Measurements from ENCODE around the gene ITGB2.

ITGB2 gene

DNA sequence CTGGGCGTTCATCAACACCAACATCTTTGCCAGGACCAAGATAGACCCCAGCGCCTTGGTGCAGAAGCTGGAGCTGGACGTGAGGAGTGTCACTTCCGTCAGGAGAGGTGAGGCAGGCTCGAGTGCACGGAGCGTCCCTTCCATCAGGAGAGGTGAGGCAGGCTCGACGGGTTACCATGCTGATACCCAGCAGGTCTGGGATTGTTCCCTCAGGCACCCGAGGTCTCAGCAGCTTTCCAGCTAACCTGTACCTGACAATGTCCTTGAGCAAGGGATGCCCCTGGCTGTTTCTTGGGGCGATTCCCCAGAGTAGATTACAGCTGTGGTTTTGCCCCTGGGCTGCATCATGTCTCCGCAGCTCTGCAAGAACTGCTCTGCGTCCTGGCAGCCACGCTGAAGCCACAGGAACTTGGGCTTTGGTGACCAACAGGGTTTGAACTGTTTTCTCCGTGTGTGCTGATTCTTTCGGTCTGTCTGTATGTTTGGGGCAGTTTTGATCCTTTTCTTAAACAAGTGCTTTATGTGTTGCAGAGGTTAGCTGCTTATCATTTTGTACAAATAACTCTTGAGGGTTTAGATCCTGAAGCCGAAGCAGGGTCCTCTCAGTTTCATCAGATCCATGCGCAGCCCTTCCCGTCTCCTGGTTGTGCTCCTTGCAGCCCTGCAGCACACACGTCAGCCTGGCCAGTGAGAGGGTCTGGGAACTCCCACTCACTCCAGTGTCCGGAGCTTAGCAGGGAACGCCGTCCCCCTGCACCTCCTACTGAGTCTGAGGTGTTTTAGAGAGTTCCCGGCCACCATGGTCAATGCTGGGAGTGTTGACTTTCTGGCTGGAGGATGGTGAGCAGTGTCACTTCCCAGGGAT lies 23.2 kb upstream of the ITGB2 start:
- H3K4me3 ChIP-seq (ENCODE audit: low read length): no peak overlapping the region
- DNase-seq (ENCODE audit: low read depth): no peak
- TF ChIP-seq CTCF (conservative IDR thresholded peaks at IDR 0.05; ENCODE audit: low read length): no peak

DNA sequence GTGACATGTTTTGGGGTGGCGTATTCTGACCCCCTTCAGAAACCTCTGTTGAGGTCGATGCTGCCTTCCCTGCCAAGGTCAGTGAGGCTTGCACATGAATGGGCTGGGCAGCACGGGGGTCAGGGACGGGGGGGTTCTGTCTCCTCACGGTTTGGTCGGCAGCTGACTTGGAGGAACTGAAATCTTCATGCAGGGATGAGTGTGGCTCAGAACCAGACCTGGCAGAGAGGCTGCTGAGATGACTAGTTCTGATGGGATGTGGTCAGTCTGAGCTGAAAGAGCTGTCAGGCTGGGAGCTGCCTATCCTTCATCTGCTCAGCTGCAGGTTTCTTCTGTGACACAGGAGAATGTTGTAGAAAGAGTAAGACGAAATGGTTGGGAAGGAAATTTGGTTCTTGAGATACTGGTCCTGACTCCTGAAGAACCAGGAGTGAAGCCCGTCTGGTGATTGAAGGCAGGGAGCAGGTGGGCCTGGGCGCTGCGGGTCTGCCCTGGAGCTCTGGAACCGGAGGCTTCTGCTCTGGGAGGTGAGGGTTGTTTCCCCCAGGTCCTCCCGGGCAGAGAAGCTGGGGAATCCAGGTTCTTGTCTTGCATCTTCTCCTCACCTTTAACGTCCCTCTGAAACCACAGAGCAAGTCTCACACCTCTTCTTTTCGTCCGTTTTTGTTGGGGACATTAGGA lies 22.4 kb upstream of the ITGB2 start:
- no peak for TF ChIP-seq CTCF (conservative IDR thresholded peaks at IDR 0.05; ENCODE audit: low read length)
- DNase-seq (ENCODE audit: low read depth): no peak
- H3K4me3 ChIP-seq (ENCODE audit: low read length): no peak overlapping the region

DNA sequence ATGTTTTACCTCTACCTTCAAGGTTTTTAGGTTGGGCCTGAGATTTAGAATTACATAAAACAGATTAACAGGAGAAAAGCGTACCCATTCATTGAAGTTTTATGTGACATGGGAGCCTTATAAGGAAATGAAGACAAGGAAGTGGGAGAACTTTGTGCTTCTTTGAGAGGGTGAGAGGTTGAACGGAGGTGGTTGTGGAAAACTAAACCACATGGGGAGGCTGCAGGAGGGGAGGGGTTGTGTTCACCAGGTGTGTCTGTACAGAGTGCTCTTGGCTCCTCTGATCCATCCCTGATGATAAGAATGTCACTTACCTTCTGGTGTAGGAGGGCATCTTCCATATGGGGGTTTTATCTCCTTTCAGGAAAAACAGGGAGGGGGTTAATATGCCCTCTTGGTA lies 21.9 kb upstream of the ITGB2 start:
- H3K4me3 ChIP-seq (ENCODE audit: low read length): no peak overlapping the region
- DNase-seq (ENCODE audit: low read depth): no peak
- TF ChIP-seq CTCF (conservative IDR thresholded peaks at IDR 0.05; ENCODE audit: low read length): no peak

- no peak overlapping the region for H3K4me3 ChIP-seq (ENCODE audit: low read length)
- no peak for DNase-seq (ENCODE audit: low read depth)
- no peak for TF ChIP-seq CTCF (conservative IDR thresholded peaks at IDR 0.05; ENCODE audit: low read length)
Measured at GRCh38 chr21:44941567-44941966, 20.9 kb upstream of the ITGB2 start.

- no peak for DNase-seq (ENCODE audit: low read depth)
- TF ChIP-seq CTCF (conservative IDR thresholded peaks at IDR 0.05; ENCODE audit: low read length): no peak
- H3K4me3 ChIP-seq (ENCODE audit: low read length): peak overlapping the region; percentile 92
Measured at GRCh38 chr21:44940116-44940631, 19.5 kb upstream of the ITGB2 start.

GRCh38 chr21:44939532-44940115 lies 18.9 kb upstream of the ITGB2 start, which contains the start of gene SLX9:
SLX9 (plus strand) TSS chr21:44940029; CDS start chr21:44940058, 29 bp downstream.
- no peak for TF ChIP-seq CTCF (conservative IDR thresholded peaks at IDR 0.05; ENCODE audit: low read length)
- DNase-seq (ENCODE audit: low read depth): peak; percentile 76
- H3K4me3 ChIP-seq (ENCODE audit: low read length): peak within 1 kb of the TSS; percentile 92

Measured in AG10803 (cell line).